Neural progenitor cell (in vitro differentiated cells): Measurements from ENCODE around the gene POLR3B.

Source experiments
- CTCF ChIP-seq: fragments of 200-600 bp; sonication (generic); IDR thresholded peaks from 2 replicates; pipeline ENCODE4 v1.5.1; 2017; ENCODE audit warnings: antibody characterized with exemption, mild to moderate bottlenecking
- EZH2 ChIP-seq: fragments of 200-600 bp; sonication (generic); IDR thresholded peaks from 2 replicates; pipeline ENCODE4 v1.6.1; 2017; ENCODE audit warnings: antibody characterized with exemption, mild to moderate bottlenecking, moderate library complexity
- EZH2phosphoT487 ChIP-seq: fragments of 200-600 bp; sonication (generic); IDR thresholded peaks from 2 replicates; pipeline ENCODE4 v1.6.1; 2017; ENCODE audit warnings: antibody characterized with exemption

DNA sequence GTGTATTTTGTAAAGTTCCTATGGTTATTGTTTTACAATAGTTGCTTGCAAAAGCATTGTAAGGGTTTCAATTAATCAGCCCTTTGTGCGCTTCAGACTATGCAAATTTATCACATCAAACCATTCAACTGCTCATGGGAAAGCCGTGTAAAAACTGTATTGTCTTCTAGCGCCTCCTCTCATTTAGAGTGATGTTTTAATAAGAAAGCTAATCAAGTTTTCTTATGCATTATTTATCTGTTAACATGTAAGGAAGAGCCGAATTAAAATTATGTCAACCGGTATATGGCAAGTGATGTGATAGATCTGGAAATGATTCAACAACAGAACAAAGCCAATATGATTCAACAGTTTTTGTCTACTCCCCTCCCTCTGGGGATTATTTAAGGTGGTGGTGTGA lies 132.7 kb downstream of the POLR3B start:
- TF ChIP-seq CTCF (no peak), EZH2 (no peak), EZH2phosphoT487 (no peak)
